Measurements from ENCODE around the gene LRRTM3.

Gene LRRTM3

GRCh38 chr10:66982792-66983474 is 57.1 kb downstream of the LRRTM3 start:
- 87% methylated on average over 6 of the region's 6 CpGs for WGBS
- no peaks in the 10 kb centered on the region for H3K36me3 ChIP-seq (ENCODE audit: insufficient read depth, low read length)
- H3K4me1 ChIP-seq (ENCODE audit: insufficient read depth, low read length), result no peaks in the 10 kb centered on the region
- H3K9me3 ChIP-seq (ENCODE audit: insufficient read depth, low read depth, low read length), result no peaks in the 10 kb centered on the region
- H3K9ac ChIP-seq (ENCODE audit: low read depth, low read length), result no peak overlapping the region
- H3K4me3 ChIP-seq (ENCODE audit: low read length), result no peak overlapping the region
- H3K27me3 ChIP-seq (ENCODE audit: insufficient read depth, low read length), result no peaks in the 10 kb centered on the region
- no peak overlapping the region for H3K27ac ChIP-seq (ENCODE audit: low read depth, low read length)

DNA sequence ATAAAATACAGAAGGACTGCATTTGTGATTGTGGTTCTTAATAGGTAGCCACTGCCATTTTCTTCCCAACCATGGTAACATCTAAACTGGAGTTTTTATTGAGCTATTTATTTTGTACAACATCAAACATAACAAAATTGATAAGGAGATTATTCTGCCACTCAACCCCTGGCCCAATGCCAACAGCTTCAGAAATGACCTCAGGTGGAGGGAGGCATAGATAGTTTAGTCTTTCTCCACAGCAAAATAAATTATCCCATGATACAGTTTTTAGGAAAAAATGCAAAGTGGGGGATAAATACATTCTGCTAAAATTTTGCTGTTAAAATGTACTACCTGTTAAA is 57.6 kb downstream of the LRRTM3 start:
- H3K36me3 ChIP-seq (ENCODE audit: insufficient read depth, low read length), result no peaks in the 10 kb centered on the region
- no peaks in the 10 kb centered on the region for H3K4me1 ChIP-seq (ENCODE audit: insufficient read depth, low read length)
- H3K4me3 ChIP-seq (ENCODE audit: low read length), result no peak overlapping the region
- no peaks in the 10 kb centered on the region for H3K27me3 ChIP-seq (ENCODE audit: insufficient read depth, low read length)
- H3K27ac ChIP-seq (ENCODE audit: low read depth, low read length), result no peak overlapping the region
- H3K9me3 ChIP-seq (ENCODE audit: insufficient read depth, low read depth, low read length), result no peaks in the 10 kb centered on the region
- no peak overlapping the region for H3K9ac ChIP-seq (ENCODE audit: low read depth, low read length)

DNA sequence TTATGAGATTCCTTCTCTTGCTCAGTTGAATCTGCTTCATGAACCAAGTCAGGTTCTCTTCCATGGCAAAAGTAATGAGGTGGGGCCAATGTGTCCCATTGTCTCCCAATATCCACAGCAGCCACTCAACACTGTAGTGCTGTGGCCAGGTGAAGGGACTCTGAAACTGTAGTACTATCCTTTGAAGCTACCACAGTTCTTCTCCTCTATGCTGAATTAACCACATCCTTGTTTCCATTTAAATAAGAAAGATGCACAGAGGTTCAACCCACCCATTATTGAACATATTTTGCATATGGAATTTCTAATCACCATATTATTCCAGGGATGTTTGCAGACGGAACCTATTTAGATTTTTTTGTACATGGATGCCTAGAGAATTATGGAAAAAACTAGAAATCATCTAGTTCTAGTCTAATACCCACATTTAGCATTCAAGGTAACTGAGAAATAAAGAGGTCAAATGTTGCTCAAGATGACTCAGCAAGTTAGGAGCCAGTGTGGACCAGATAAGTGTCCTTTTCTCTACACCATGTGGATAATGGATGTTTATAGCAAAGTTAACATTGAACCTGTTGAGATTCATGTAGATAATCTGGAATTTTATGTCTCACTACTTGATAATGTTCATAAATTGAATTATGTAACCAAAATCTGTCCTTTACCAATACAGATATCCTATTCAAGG is 64.5 kb downstream of the LRRTM3 start:
- Histone ChIP-seq H3K27ac (ENCODE audit: low read depth, low read length) (no peak overlapping the region), H3K4me1 (ENCODE audit: insufficient read depth, low read length) (no peaks in the 10 kb centered on the region), H3K4me3 (ENCODE audit: low read length) (no peak overlapping the region), H3K36me3 (ENCODE audit: insufficient read depth, low read length) (no peaks in the 10 kb centered on the region), H3K9ac (ENCODE audit: low read depth, low read length) (no peak overlapping the region), H3K27me3 (ENCODE audit: insufficient read depth, low read length) (no peaks in the 10 kb centered on the region), H3K9me3 (ENCODE audit: insufficient read depth, low read depth, low read length) (no peaks in the 10 kb centered on the region)
- no CpG with 5 or more reads among the region's 1 CpG for WGBS

- Histone ChIP-seq H3K36me3 (ENCODE audit: insufficient read depth, low read length) (no peaks in the 10 kb centered on the region), H3K9me3 (ENCODE audit: insufficient read depth, low read depth, low read length) (no peaks in the 10 kb centered on the region), H3K4me3 (ENCODE audit: low read length) (no peak overlapping the region), H3K9ac (ENCODE audit: low read depth, low read length) (no peak overlapping the region), H3K4me1 (ENCODE audit: insufficient read depth, low read length) (no peaks in the 10 kb centered on the region), H3K27me3 (ENCODE audit: insufficient read depth, low read length) (no peaks in the 10 kb centered on the region), H3K27ac (ENCODE audit: low read depth, low read length) (no peak overlapping the region)
- 92% methylated on average over 1 of the region's 1 CpG for WGBS
These were observed 71.2 kb downstream of the LRRTM3 start for GRCh38 chr10:66996996-66997395.

DNA sequence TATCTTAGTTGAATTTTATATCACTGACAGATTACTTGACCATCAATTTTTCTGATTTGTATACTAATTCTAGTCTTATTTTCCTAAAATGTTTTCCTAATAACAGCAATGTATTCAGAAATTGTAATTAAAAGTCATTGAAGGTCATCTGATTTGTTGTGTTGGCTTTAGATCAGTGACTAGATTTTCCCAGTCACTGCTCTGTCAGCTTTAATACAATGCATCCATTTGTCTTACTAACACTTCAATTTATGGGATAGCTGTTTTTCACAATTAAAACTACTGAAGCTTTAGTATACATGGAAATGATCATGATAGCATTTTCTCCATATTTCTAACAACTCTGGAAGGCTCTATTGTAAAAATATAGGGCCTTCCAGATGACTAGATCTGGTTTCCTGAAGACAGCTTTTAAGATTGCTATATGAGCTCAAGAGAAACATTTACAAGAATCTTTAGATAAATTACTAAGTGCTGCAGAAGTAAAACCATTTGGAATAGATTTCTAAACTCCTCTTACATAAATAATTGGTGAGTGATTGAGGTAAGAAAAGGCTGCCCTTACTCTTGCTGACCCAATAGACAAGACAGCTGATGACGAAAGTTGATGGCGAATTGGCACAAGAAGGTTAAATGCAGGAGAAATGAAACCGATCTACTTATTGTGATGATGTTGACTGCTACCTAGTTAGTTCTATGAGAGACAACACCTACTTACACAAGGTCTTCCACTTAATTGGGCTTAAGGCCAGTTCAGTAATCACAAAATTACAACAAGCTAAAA is 74.1 kb downstream of the LRRTM3 start:
- WGBS, result 100% methylated on average over 3 of the region's 3 CpGs
- Histone ChIP-seq H3K36me3 (ENCODE audit: insufficient read depth, low read length) (no peaks in the 10 kb centered on the region), H3K4me3 (ENCODE audit: low read length) (no peak overlapping the region), H3K9me3 (ENCODE audit: insufficient read depth, low read depth, low read length) (no peaks in the 10 kb centered on the region), H3K4me1 (ENCODE audit: insufficient read depth, low read length) (no peaks in the 10 kb centered on the region), H3K27me3 (ENCODE audit: insufficient read depth, low read length) (no peaks in the 10 kb centered on the region), H3K27ac (ENCODE audit: low read depth, low read length) (no peak overlapping the region), H3K9ac (ENCODE audit: low read depth, low read length) (no peak overlapping the region)

GRCh38 chr10:67004690-67005089 is 78.9 kb downstream of the LRRTM3 start:
- Histone ChIP-seq H3K27me3 (ENCODE audit: insufficient read depth, low read length) (no peaks in the 10 kb centered on the region), H3K36me3 (ENCODE audit: insufficient read depth, low read length) (no peaks in the 10 kb centered on the region), H3K4me3 (ENCODE audit: low read length) (no peak overlapping the region), H3K4me1 (ENCODE audit: insufficient read depth, low read length) (no peaks in the 10 kb centered on the region), H3K27ac (ENCODE audit: low read depth, low read length) (no peak overlapping the region), H3K9ac (ENCODE audit: low read depth, low read length) (no peak overlapping the region), H3K9me3 (ENCODE audit: insufficient read depth, low read depth, low read length) (no peaks in the 10 kb centered on the region)
- WGBS, result no CpG with 5 or more reads among the region's 2 CpGs

GRCh38 chr10:67005981-67006380 is 80.1 kb downstream of the LRRTM3 start:
- no peak overlapping the region for H3K27ac ChIP-seq (ENCODE audit: low read depth, low read length)
- H3K9ac ChIP-seq (ENCODE audit: low read depth, low read length), result no peak overlapping the region
- no peaks in the 10 kb centered on the region for H3K36me3 ChIP-seq (ENCODE audit: insufficient read depth, low read length)
- H3K9me3 ChIP-seq (ENCODE audit: insufficient read depth, low read depth, low read length), result no peaks in the 10 kb centered on the region
- H3K27me3 ChIP-seq (ENCODE audit: insufficient read depth, low read length), result no peaks in the 10 kb centered on the region
- H3K4me1 ChIP-seq (ENCODE audit: insufficient read depth, low read length), result no peaks in the 10 kb centered on the region
- 89% methylated on average over 1 of the region's 1 CpG for WGBS
- no peak overlapping the region for H3K4me3 ChIP-seq (ENCODE audit: low read length)

- no peaks in the 10 kb centered on the region for H3K27me3 ChIP-seq (ENCODE audit: insufficient read depth, low read length)
- no peaks in the 10 kb centered on the region for H3K9me3 ChIP-seq (ENCODE audit: insufficient read depth, low read depth, low read length)
- no CpG with 5 or more reads among the region's 1 CpG for WGBS
- H3K4me3 ChIP-seq (ENCODE audit: low read length), result no peak overlapping the region
- no peaks in the 10 kb centered on the region for H3K4me1 ChIP-seq (ENCODE audit: insufficient read depth, low read length)
- H3K27ac ChIP-seq (ENCODE audit: low read depth, low read length), result no peak overlapping the region
- H3K9ac ChIP-seq (ENCODE audit: low read depth, low read length), result no peak overlapping the region
- H3K36me3 ChIP-seq (ENCODE audit: insufficient read depth, low read length), result no peaks in the 10 kb centered on the region
These were observed 85.6 kb downstream of the LRRTM3 start for GRCh38 chr10:67011480-67011879.

DNA sequence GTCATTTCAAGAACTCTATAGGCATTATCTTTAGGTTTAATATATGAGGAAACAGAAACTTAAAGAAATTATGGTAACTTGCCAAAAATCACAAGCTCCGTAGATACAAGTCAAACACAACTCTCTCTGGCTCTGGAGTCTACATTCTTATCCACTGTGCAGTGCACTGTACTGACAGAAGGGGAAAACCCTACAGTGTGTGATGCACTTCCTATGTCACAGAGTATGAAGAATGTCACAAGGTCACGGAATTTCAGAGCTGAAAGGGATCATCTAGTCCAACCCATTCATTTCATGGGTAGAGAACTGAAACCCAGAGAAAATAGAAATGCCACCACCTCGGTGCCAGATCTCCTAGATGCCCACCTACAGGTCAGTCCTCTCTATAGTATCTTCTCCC is 86.1 kb downstream of the LRRTM3 start:
- Histone ChIP-seq H3K4me1 (ENCODE audit: insufficient read depth, low read length) (no peaks in the 10 kb centered on the region), H3K36me3 (ENCODE audit: insufficient read depth, low read length) (no peaks in the 10 kb centered on the region), H3K4me3 (ENCODE audit: low read length) (no peak overlapping the region), H3K27ac (ENCODE audit: low read depth, low read length) (no peak overlapping the region), H3K9me3 (ENCODE audit: insufficient read depth, low read depth, low read length) (no peaks in the 10 kb centered on the region), H3K9ac (ENCODE audit: low read depth, low read length) (no peak overlapping the region), H3K27me3 (ENCODE audit: insufficient read depth, low read length) (no peaks in the 10 kb centered on the region)
- 94% methylated on average over 3 of the region's 3 CpGs for WGBS

- Histone ChIP-seq H3K27me3 (ENCODE audit: insufficient read depth, low read length) (no peaks in the 10 kb centered on the region), H3K9ac (ENCODE audit: low read depth, low read length) (no peak overlapping the region), H3K9me3 (ENCODE audit: insufficient read depth, low read depth, low read length) (no peaks in the 10 kb centered on the region), H3K36me3 (ENCODE audit: insufficient read depth, low read length) (no peaks in the 10 kb centered on the region), H3K27ac (ENCODE audit: low read depth, low read length) (no peak overlapping the region), H3K4me3 (ENCODE audit: low read length) (no peak overlapping the region), H3K4me1 (ENCODE audit: insufficient read depth, low read length) (no peaks in the 10 kb centered on the region)
- 80% methylated on average over 1 of the region's 1 CpG for WGBS
These were observed 89.4 kb downstream of the LRRTM3 start for GRCh38 chr10:67015225-67015624.

GRCh38 chr10:67017218-67017617 is 91.4 kb downstream of the LRRTM3 start:
- Histone ChIP-seq H3K27me3 (ENCODE audit: insufficient read depth, low read length) (no peaks in the 10 kb centered on the region), H3K9ac (ENCODE audit: low read depth, low read length) (no peak overlapping the region), H3K4me1 (ENCODE audit: insufficient read depth, low read length) (no peaks in the 10 kb centered on the region), H3K4me3 (ENCODE audit: low read length) (no peak overlapping the region), H3K27ac (ENCODE audit: low read depth, low read length) (no peak overlapping the region), H3K36me3 (ENCODE audit: insufficient read depth, low read length) (no peaks in the 10 kb centered on the region), H3K9me3 (ENCODE audit: insufficient read depth, low read depth, low read length) (no peaks in the 10 kb centered on the region)
- WGBS, result 97% methylated on average over 2 of the region's 2 CpGs

Data from HUES64 (cell line).